ENCODE measurements around the gene GLT8D1. TPM values are rescaled to one million over a fixed set of nuclear protein-coding genes. Genes with fewer than 3 reads are reported as not detected.
A peak's percentile ranks its signal among the peaks of the same experiment; 100 is the strongest.

Gene GLT8D1
- total RNA-seq, 4 donors from 2014 or later = 31.6 to 40.3 (median 35.7) TPM

DNA sequence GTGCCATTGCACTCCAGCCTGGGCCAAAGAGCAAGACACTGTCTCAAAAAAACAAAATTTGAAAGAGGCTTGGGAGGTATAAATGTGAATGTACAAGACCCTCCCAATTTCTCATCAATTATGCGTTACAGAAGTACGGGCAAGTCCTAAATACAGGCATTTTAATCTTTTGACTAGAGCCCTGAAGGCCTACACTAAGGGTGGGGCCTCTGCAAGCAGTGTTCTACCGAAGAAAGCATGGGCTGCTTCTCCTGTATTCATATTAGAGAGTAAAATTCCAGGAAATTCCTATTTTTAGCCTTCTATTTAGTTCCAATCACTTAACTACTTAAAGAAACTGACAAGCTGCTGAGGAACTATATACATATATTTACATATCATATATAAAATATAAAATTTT lies 45.5 kb downstream of the GLT8D1 start:
- DNase-seq (ENCODE audit: extremely low spot score) = no peak

DNA sequence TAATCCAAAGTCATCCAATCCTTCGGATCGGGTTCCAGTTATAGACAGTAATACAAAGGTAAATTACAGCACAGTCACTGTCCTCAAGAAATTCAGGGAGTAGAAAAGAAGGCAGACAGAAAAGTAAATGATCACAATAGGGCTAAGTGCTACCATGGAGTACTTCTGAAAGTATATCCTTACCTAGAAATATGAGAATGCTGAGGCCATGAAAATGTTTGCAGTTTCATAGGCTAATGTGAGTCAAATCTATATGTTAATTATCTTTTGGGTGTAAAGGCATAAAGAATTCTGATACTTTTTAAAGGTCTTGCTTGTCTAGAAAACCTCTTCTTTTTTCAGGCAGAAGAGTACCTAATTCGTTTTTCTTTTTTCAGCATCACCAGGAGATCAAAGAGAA lies 49.7 kb downstream of the GLT8D1 start:
- no peak for DNase-seq (ENCODE audit: extremely low spot score)
- Histone ChIP-seq H3K4me3 (no peak overlapping the region), H3K4me1 (no peaks in the 10 kb centered on the region), H3K36me3 (peaks cover 66 to 100% (median 93%) of the 10 kb centered on the region in 4 donors), H3K27ac (replicated peaks in 1 of 4) (no peak overlapping the region), H3K27me3 (no peaks in the 10 kb centered on the region), H3K9me3 (no peaks in the 10 kb centered on the region)
- WGBS = 98% methylated on average over 3 of the region's 3 CpGs
- intact Hi-C loops (cut with DNase I) = no loop called here
- TF ChIP-seq, protein P1, sequence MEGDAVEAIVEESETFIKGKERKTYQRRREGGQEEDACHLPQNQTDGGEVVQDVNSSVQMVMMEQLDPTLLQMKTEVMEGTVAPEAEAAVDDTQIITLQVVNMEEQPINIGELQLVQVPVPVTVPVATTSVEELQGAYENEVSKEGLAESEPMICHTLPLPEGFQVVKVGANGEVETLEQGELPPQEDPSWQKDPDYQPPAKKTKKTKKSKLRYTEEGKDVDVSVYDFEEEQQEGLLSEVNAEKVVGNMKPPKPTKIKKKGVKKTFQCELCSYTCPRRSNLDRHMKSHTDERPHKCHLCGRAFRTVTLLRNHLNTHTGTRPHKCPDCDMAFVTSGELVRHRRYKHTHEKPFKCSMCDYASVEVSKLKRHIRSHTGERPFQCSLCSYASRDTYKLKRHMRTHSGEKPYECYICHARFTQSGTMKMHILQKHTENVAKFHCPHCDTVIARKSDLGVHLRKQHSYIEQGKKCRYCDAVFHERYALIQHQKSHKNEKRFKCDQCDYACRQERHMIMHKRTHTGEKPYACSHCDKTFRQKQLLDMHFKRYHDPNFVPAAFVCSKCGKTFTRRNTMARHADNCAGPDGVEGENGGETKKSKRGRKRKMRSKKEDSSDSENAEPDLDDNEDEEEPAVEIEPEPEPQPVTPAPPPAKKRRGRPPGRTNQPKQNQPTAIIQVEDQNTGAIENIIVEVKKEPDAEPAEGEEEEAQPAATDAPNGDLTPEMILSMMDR (IDR thresholded peaks at IDR 0.05) = no peak

More for the DNA sequence above, 45.5 kb downstream of the GLT8D1 start:
- intact Hi-C loops (cut with DNase I) = no loop called here
- no peak overlapping the region for H3K27ac ChIP-seq (replicated peaks in 1 of 4)
- H3K4me1 ChIP-seq = no peaks in the 10 kb centered on the region
- H3K27me3 ChIP-seq = no peaks in the 10 kb centered on the region
- TF ChIP-seq, protein P1 (IDR thresholded peaks at IDR 0.05) = no peak
- TF ChIP-seq POLR2A (IDR thresholded peaks at IDR 0.05; ENCODE audit: low read depth) (no peak), EP300 (IDR thresholded peaks at IDR 0.05) (no peak), POLR2AphosphoS5 (IDR thresholded peaks at IDR 0.05) (no peak)
- WGBS = 91% methylated on average over 3 of the region's 3 CpGs
- no peak overlapping the region for H3K4me3 ChIP-seq
- H3K36me3 ChIP-seq = peaks cover 60 to 96% (median 78%) of the 10 kb centered on the region in 4 donors
- no peaks in the 10 kb centered on the region for H3K9me3 ChIP-seq

DNA sequence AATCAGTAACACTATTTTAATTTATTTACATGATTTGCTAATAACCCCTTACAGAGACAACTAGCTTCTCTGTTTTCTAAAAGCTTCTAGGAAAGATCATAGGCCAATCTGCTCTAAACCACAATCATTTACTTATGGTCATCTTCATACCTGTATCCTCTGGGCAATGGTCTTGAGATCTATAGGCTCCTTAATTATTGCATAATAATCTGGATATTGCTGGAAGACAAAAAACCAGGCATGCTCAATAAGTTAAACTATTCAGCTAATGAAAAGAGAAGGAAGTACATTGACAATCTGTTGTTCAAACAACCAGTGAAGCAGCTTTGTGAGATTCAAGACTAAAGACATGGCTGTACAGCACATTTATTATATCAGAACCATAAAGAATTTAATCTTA lies 54.0 kb downstream of the GLT8D1 start:
- H3K9me3 ChIP-seq = no peaks in the 10 kb centered on the region
- no peak for TF ChIP-seq POLR2A (IDR thresholded peaks at IDR 0.05; ENCODE audit: low read depth)
- no peak for TF ChIP-seq EP300 (IDR thresholded peaks at IDR 0.05)
- TF ChIP-seq POLR2AphosphoS5 (IDR thresholded peaks at IDR 0.05) = no peak
- TF ChIP-seq, protein P1 (IDR thresholded peaks at IDR 0.05) = no peak
- no peaks in the 10 kb centered on the region for H3K4me1 ChIP-seq
- no peak overlapping the region for H3K27ac ChIP-seq (replicated peaks in 1 of 4)
- DNase-seq (ENCODE audit: extremely low spot score) = no peak
- H3K4me3 ChIP-seq = no peak overlapping the region
- peaks cover 43 to 98% (median 89%) of the 10 kb centered on the region in 4 donors for H3K36me3 ChIP-seq
- no peaks in the 10 kb centered on the region for H3K27me3 ChIP-seq
- intact Hi-C loops (cut with DNase I) = no loop called here

DNA sequence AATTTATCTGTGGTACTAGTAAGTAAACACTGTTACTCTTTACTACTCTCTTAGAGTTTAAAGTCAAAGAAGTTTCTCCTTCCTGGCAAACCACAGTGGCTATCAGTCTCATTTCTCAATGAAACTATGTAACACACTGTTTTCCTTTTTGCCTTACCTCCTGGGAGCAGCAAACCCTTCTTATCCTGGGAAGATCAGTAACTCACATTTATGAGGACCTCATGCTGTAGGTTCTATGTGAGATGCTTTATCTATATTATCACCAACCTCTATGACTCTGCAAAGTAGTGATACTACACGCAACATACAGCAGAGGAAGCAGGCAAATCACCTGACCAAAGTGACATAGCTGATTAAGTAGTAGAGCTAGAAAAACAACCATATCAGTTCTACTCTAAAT lies 55.2 kb downstream of the GLT8D1 start:
- no peak overlapping the region for H3K27ac ChIP-seq (replicated peaks in 1 of 4)
- H3K9me3 ChIP-seq = no peaks in the 10 kb centered on the region
- intact Hi-C loops (cut with DNase I) = no loop called here
- TF ChIP-seq, protein P1 (IDR thresholded peaks at IDR 0.05) = no peak
- TF ChIP-seq POLR2AphosphoS5 (IDR thresholded peaks at IDR 0.05) (no peak), EP300 (IDR thresholded peaks at IDR 0.05) (no peak), POLR2A (IDR thresholded peaks at IDR 0.05; ENCODE audit: low read depth) (no peak)
- 86% methylated on average over 1 of the region's 1 CpG for WGBS
- no peak overlapping the region for H3K4me3 ChIP-seq
- peaks cover 32 to 98% (median 85%) of the 10 kb centered on the region in 4 donors for H3K36me3 ChIP-seq
- DNase-seq (ENCODE audit: extremely low spot score) = no peak
- no peaks in the 10 kb centered on the region for H3K27me3 ChIP-seq
- no peaks in the 10 kb centered on the region for H3K4me1 ChIP-seq

DNA sequence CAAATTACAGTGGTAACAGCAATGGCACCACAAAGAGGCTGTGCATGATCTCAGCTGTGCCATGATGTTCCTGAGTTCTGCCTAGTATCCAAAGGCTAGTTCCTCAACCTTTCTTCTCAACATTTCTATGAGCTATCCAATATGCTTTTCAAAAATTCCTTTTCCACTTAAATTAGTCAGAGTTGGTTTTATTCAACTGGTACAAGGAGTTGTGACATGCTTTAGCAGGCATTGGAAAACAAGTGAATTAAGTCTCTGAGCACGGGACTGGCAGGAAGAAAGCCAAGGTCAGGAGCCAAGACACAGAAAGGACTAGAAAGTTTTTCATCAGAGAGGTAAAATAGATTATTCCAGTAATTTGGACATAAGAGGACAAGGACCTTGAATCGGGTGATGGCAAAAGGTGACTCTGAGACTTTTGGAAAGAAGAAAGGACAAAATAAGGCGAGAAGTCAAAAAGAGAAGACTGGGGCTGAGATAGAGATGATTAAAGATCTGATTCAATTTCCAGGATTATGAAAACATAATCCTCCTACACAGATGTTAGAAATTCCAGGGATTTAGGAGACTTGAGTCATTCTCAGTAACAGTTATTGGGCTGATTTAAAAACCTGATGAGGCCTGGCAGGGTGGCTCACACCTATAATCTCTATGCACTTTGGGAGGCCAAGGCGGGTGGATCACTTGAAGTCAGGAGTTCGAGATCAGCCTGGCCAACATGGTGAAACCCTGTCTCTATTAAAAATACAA lies 56.0 kb downstream of the GLT8D1 start:
- no peak for TF ChIP-seq EP300 (IDR thresholded peaks at IDR 0.05)
- TF ChIP-seq POLR2A (IDR thresholded peaks at IDR 0.05; ENCODE audit: low read depth) = no peak
- no peak for TF ChIP-seq POLR2AphosphoS5 (IDR thresholded peaks at IDR 0.05)
- TF ChIP-seq, protein P1 (IDR thresholded peaks at IDR 0.05) = no peak
- 86% methylated on average over 5 of the region's 5 CpGs for WGBS
- intact Hi-C loops (cut with DNase I) = no loop called here
- Histone ChIP-seq H3K27ac (replicated peaks in 1 of 4) (peak overlapping the region in 3 of 4 donors; percentile 13 to 29 (median 19)), H3K4me3 (no peak overlapping the region), H3K4me1 (no peaks in the 10 kb centered on the region), H3K36me3 (peaks cover 24 to 98% (median 86%) of the 10 kb centered on the region in 4 donors), H3K27me3 (no peaks in the 10 kb centered on the region), H3K9me3 (no peaks in the 10 kb centered on the region)
- DNase-seq (ENCODE audit: extremely low spot score) = no peak

Data from esophagus muscularis mucosa (tissue), 4 donors.